Hepatocyte (in vitro differentiated cells): ENCODE results near the gene PXDC1. TPM values are rescaled to one million over a fixed set of nuclear protein-coding genes. Genes with fewer than 3 reads are reported as not detected.

Source experiments
- DNase-seq: peaks from one replicate; pipeline ENCODE4 v3.0.0-alpha.2; 2016; ENCODE audit warnings: low spot score
- H2AFZ ChIP-seq: fragments of 200-600 bp; sonication (generic); 2 replicates; pipeline ENCODE4 v1.6.0; 2016; ENCODE audit warnings: antibody characterized with exemption, mild to moderate bottlenecking
- H3K27ac ChIP-seq: fragments of 200-600 bp; sonication (generic); 2 replicates; pipeline ENCODE4 v1.5.1; 2016; ENCODE audit warnings: mild to moderate bottlenecking
- H3K27me3 ChIP-seq: fragments of 200-600 bp; sonication (generic); 2 replicates; pipeline ENCODE4 v1.6.1; 2016
- H3K36me3 ChIP-seq: fragments of 200-600 bp; sonication (generic); replicated peaks from 2 replicates; pipeline ENCODE4 v1.5.1; 2016; ENCODE audit warnings: low read depth; ENCODE audit not compliant: insufficient read depth
- H3K4me1 ChIP-seq: fragments of 200-600 bp; sonication (generic); 2 replicates; pipeline ENCODE4 v1.5.1; 2016; ENCODE audit warnings: mild to moderate bottlenecking, moderate library complexity; ENCODE audit not compliant: insufficient read depth
- H3K4me2 ChIP-seq: fragments of 200-600 bp; sonication (generic); 2 replicates; pipeline ENCODE4 v1.6.0; 2016
- H3K4me3 ChIP-seq: fragments of 200-600 bp; sonication (generic); 2 replicates; pipeline ENCODE4 v1.5.1; 2016; ENCODE audit warnings: mild to moderate bottlenecking
- H3K79me2 ChIP-seq: fragments of 200-600 bp; sonication (generic); 2 replicates; pipeline ENCODE4 v1.6.0; 2017; ENCODE audit warnings: mild to moderate bottlenecking
- H3K9me2 ChIP-seq: fragments of 200-600 bp; sonication (generic); replicated peaks from 2 replicates; pipeline ENCODE4 v1.6.0; 2017; ENCODE audit warnings: mild to moderate bottlenecking; ENCODE audit not compliant: insufficient read depth
- H3K9me3 ChIP-seq: fragments of 200-600 bp; sonication (generic); 2 replicates; pipeline ENCODE4 v1.5.1; 2016; ENCODE audit warnings: low read depth, mild to moderate bottlenecking
- H4K20me1 ChIP-seq: fragments of 200-600 bp; sonication (generic); 2 replicates; pipeline ENCODE4 v1.6.0; 2016; ENCODE audit warnings: mild to moderate bottlenecking; ENCODE audit not compliant: insufficient read depth, poor library complexity, severe bottlenecking
- CTCF ChIP-seq: fragments of 200-600 bp; sonication (generic); IDR thresholded peaks from 2 replicates; pipeline ENCODE4 v1.5.1; 2016; ENCODE audit warnings: antibody characterized with exemption, mild to moderate bottlenecking; ENCODE audit not compliant: poor library complexity
- EZH2 ChIP-seq: fragments of 200-600 bp; sonication (generic); IDR thresholded peaks from 2 replicates; pipeline ENCODE4 v1.6.1; 2016; ENCODE audit warnings: antibody characterized with exemption, mild to moderate bottlenecking, borderline replicate concordance
- EZH2phosphoT487 ChIP-seq: fragments of 200-600 bp; sonication (generic); IDR thresholded peaks from one replicate; pipeline ENCODE4 v1.6.1; 2018; ENCODE audit warnings: antibody characterized with exemption, mild to moderate bottlenecking, low read depth, moderate library complexity; ENCODE audit not compliant: unreplicated experiment, severe bottlenecking
- WGBS: methylation state at CpG from one replicate; pipeline ENCODE4 v1.1.6; 2016; ENCODE audit warnings: low lambda C conversion rate; ENCODE audit errors: missing lambda C conversion rate; 5-methylcytosine and 5-hydroxymethylcytosine counted together
- polyA plus RNA-seq: library from polyadenylated mRNA; unstranded; fragments of >200 nt; fragmentation: Nextera tagmentation; extraction: Ambion mirVana; gene quantifications from 2 replicates; pipeline ENCODE4 v1.2.1, GENCODE V29; 2016
- total RNA-seq: library from RNA; depleted of rRNA; stranded (reverse); fragments of >200 nt; gene quantifications from 2 replicates; pipeline ENCODE4 v1.2.3, GENCODE V29; 2014

PXDC1 gene
- total and polyA plus RNA-seq, 2 experiments from 2014 or later, result 83.8 to 90.8 TPM

GRCh38 chr6:3752531-3753227, 1.2 kb upstream of the PXDC1 start:
- peak overlapping the region; percentile 69 for H2AFZ ChIP-seq
- no peak for TF ChIP-seq CTCF
- no peak for TF ChIP-seq EZH2
- no peak for TF ChIP-seq EZH2phosphoT487
- peaks cover 11% of the 10 kb centered on the region for H4K20me1 ChIP-seq
- 31% methylated on average over 15 of the region's 22 CpGs for WGBS
- H3K4me2 ChIP-seq, result peak overlapping the region; percentile 92
- peak overlapping the region; percentile 97 for H3K27ac ChIP-seq
- H3K27me3 ChIP-seq, result no peaks in the 10 kb centered on the region
- peak overlapping the region; percentile 95 for H3K4me3 ChIP-seq
- no peaks in the 10 kb centered on the region for H3K9me2 ChIP-seq
- H3K79me2 ChIP-seq, result peaks cover 30% of the 10 kb centered on the region
- H3K4me1 ChIP-seq, result peaks cover 27% of the 10 kb centered on the region
- H3K36me3 ChIP-seq, result no peaks in the 10 kb centered on the region
- no peaks in the 10 kb centered on the region for H3K9me3 ChIP-seq
- no peak for DNase-seq

GRCh38 chr6:3751730-3752530, 417 bp upstream of the PXDC1 start:
- Histone ChIP-seq H3K4me1 (peaks cover 28% of the 10 kb centered on the region), H3K4me2 (peak overlapping the region; percentile 92), H3K9me3 (no peaks in the 10 kb centered on the region), H3K36me3 (no peaks in the 10 kb centered on the region), H4K20me1 (peaks cover 16% of the 10 kb centered on the region), H3K27me3 (no peaks in the 10 kb centered on the region), H3K4me3 (peak overlapping the region; percentile 95), H3K79me2 (peaks cover 38% of the 10 kb centered on the region), H2AFZ (peak overlapping the region; percentile 69), H3K9me2 (no peaks in the 10 kb centered on the region), H3K27ac (peak overlapping the region; percentile 97)
- WGBS, result 2% methylated on average over 48 of the region's 104 CpGs
- no peak for TF ChIP-seq EZH2phosphoT487
- peak; percentile 40 for TF ChIP-seq CTCF
- peak; percentile 97 for DNase-seq

GRCh38 chr6:3750317-3751076, 1.0 kb downstream of the PXDC1 start:
- Histone ChIP-seq H3K27me3 (no peaks in the 10 kb centered on the region), H3K9me3 (no peaks in the 10 kb centered on the region), H3K9me2 (no peaks in the 10 kb centered on the region), H2AFZ (peak overlapping the region; percentile 0), H3K4me2 (peak overlapping the region; percentile 92), H3K27ac (peak overlapping the region; percentile 97), H3K4me1 (peaks cover 30% of the 10 kb centered on the region), H4K20me1 (peaks cover 31% of the 10 kb centered on the region), H3K79me2 (peaks cover 52% of the 10 kb centered on the region), H3K4me3 (peak overlapping the region; percentile 95), H3K36me3 (no peaks in the 10 kb centered on the region)
- no peak for TF ChIP-seq EZH2
- no peak for TF ChIP-seq CTCF
- TF ChIP-seq EZH2phosphoT487, result no peak
- peak; percentile 89 for DNase-seq
- 3% methylated on average over 16 of the region's 74 CpGs for WGBS
